ENCODE measurements around the gene CLBA1.

CLBA1 gene

DNA sequence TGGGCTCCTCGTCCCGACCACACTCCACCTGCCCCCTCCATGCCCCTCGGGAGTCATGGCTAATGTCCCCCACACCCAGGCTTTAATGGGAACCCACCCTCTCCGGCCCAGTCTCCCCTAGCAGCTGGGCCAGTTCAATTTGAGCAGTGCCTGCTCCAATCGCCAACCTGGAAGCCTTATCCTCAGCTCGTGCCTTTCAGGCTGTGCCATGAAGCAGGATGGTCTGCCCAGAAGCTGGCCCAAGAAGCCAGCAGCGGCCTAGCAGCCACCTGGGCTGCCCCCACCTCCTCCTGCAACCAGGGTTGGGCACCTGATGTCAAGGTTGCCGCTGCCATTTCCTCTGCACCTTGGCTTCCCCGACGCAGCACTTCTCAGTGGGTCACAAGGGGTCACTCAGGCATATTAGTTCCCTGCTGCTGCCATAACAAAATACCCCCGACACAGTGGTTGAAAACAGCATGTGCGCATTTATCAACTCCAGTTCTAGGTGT, 2.3 kb upstream of the CLBA1 start:
- no peak overlapping the region for H3K4me3 ChIP-seq (replicated peaks; ENCODE audit: low read depth, low read length)
- TF ChIP-seq, protein P1, sequence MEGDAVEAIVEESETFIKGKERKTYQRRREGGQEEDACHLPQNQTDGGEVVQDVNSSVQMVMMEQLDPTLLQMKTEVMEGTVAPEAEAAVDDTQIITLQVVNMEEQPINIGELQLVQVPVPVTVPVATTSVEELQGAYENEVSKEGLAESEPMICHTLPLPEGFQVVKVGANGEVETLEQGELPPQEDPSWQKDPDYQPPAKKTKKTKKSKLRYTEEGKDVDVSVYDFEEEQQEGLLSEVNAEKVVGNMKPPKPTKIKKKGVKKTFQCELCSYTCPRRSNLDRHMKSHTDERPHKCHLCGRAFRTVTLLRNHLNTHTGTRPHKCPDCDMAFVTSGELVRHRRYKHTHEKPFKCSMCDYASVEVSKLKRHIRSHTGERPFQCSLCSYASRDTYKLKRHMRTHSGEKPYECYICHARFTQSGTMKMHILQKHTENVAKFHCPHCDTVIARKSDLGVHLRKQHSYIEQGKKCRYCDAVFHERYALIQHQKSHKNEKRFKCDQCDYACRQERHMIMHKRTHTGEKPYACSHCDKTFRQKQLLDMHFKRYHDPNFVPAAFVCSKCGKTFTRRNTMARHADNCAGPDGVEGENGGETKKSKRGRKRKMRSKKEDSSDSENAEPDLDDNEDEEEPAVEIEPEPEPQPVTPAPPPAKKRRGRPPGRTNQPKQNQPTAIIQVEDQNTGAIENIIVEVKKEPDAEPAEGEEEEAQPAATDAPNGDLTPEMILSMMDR (IDR thresholded peaks at IDR 0.05; ENCODE audit: low read length, missing control alignments), result no peak
- DNase-seq (ENCODE audit: low read depth), result no peak

- no peak overlapping the region for H3K4me3 ChIP-seq (replicated peaks; ENCODE audit: low read depth, low read length)
- TF ChIP-seq, protein P1 (IDR thresholded peaks at IDR 0.05; ENCODE audit: low read length, missing control alignments), result no peak
- no peak for DNase-seq (ENCODE audit: low read depth)
Observed at GRCh38 chr14:104984056-104984894, 1.3 kb upstream of the CLBA1 start.

- peak overlapping the region; percentile 69 for H3K4me3 ChIP-seq (replicated peaks; ENCODE audit: low read depth, low read length)
- DNase-seq (ENCODE audit: low read depth), result no peak
- TF ChIP-seq, protein P1 (IDR thresholded peaks at IDR 0.05; ENCODE audit: low read length, missing control alignments), result no peak
Observed at GRCh38 chr14:104986487-104987164, 1.0 kb downstream of the CLBA1 start.

- no peak for DNase-seq (ENCODE audit: low read depth)
- TF ChIP-seq, protein P1 (IDR thresholded peaks at IDR 0.05; ENCODE audit: low read length, missing control alignments), result no peak
- no peak overlapping the region for H3K4me3 ChIP-seq (replicated peaks; ENCODE audit: low read depth, low read length)
Observed at GRCh38 chr14:104989236-104989950, 3.8 kb downstream of the CLBA1 start.

DNA sequence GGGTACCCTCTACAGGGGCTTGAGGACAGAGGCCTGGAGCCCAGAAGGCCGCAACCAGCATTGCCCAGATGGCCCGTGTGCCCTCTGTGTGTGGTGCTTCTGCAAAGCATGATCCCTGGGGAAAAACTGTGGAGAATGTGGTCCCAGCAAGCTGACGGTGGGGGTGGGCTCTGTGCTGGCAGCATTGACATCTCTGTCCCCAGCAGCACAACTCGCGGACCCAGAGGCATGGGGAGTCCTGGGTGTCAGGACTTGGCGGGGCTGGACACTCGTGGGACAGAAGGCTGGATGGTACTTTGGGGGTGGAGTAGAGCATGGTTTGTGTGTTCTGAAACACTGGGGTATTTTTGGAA, 4.3 kb downstream of the CLBA1 start:
- DNase-seq (ENCODE audit: low read depth), result no peak
- TF ChIP-seq, protein P1 (IDR thresholded peaks at IDR 0.05; ENCODE audit: low read length, missing control alignments), result no peak
- H3K4me3 ChIP-seq (replicated peaks; ENCODE audit: low read depth, low read length), result no peak overlapping the region

GRCh38 chr14:104991896-104992230, 6.3 kb downstream of the CLBA1 start:
- no peak overlapping the region for H3K4me3 ChIP-seq (replicated peaks; ENCODE audit: low read depth, low read length)
- no peak for DNase-seq (ENCODE audit: low read depth)
- TF ChIP-seq, protein P1 (IDR thresholded peaks at IDR 0.05; ENCODE audit: low read length, missing control alignments), result no peak

Data from fibroblast of pulmonary artery (primary cell).